Metanephros (tissue), 2 donors: ENCODE measurements around the gene MLLT6. TPM values are rescaled to one million over a fixed set of nuclear protein-coding genes. Genes with fewer than 3 reads are reported as not detected.

Experiments used
- small RNA-seq: library from RNA; depleted of rRNA; stranded (forward); fragments of <200 nt; gene quantifications from one replicate; pipeline ENCODE3, GENCODE V24; 2014; ENCODE audit warnings: low replicate concordance
- total RNA-seq: library from RNA; depleted of rRNA; stranded (reverse); fragments of >200 nt; gene quantifications from one replicate; pipeline ENCODE4 v1.2.3, GENCODE V29; 2014

MLLT6 gene
- 64.3 TPM for total RNA-seq

GRCh38 chr17:38704606-38705522 lies at the start of gene MLLT6:
TSS of gene MLLT6 (plus strand) at chr17:38705273. CDS start at chr17:38705633, 360 bp downstream.

GRCh38 chr17:38674749-38675615 lies 30.1 kb upstream of the MLLT6 start, which contains the start of gene EPOP:
TSS of gene EPOP (minus strand) at chr17:38674957. CDS start at chr17:38674495, 462 bp downstream.

GRCh38 chr17:38729886-38730525 lies 24.9 kb downstream of the MLLT6 start, which contains the start of gene CISD3:
TSS of gene CISD3 (plus strand) at chr17:38730341. CDS start at chr17:38730359, 18 bp downstream.

GRCh38 chr17:38748149-38748891 lies 43.2 kb downstream of the MLLT6 start, which contains the start of gene PCGF2:
TSS of gene PCGF2 (minus strand) at chr17:38748336. CDS start at chr17:38740402, 7,934 bp downstream.

GRCh38 chr17:38752308-38753070 lies 47.4 kb downstream of the MLLT6 start, which contains the start of gene PSMB3:
TSS of gene PSMB3 (plus strand) at chr17:38752741. CDS start at chr17:38752827, 86 bp downstream.

Small RNA genes lying within 50 kb of the gene (small RNA-seq; reads per million reads assigned to genes)
- gene MIR4726 (not detected), gene MIR4734 (0.12 reads per million), gene RNA5SP440 (not detected), gene RNU6-866P (not detected)

Other genes starting within 250 kb of the MLLT6 start
- gene SRCIN1, start 99.3 kb upstream of the MLLT6 start, total RNA-seq: 5.7 TPM
- gene EPOP, start 30.3 kb upstream of the MLLT6 start, total RNA-seq: 0.70 TPM
- 7.1 TPM for gene CISD3, start 25.1 kb downstream of the MLLT6 start, total RNA-seq
- 19.3 TPM for gene PCGF2, start 43.1 kb downstream of the MLLT6 start, total RNA-seq
- 125 TPM for gene PSMB3, start 47.5 kb downstream of the MLLT6 start, total RNA-seq
- gene PIP4K2B, start 94.3 kb downstream of the MLLT6 start, total RNA-seq: 73.7 TPM
- gene CWC25, start 120.0 kb downstream of the MLLT6 start, total RNA-seq: 14.2 TPM
- 1,357 TPM for gene RPL23, start 148.4 kb downstream of the MLLT6 start, total RNA-seq
- gene LASP1, start 164.8 kb downstream of the MLLT6 start, total RNA-seq: 84.0 TPM